Measurements from ENCODE around the gene RCE1.

DNA sequence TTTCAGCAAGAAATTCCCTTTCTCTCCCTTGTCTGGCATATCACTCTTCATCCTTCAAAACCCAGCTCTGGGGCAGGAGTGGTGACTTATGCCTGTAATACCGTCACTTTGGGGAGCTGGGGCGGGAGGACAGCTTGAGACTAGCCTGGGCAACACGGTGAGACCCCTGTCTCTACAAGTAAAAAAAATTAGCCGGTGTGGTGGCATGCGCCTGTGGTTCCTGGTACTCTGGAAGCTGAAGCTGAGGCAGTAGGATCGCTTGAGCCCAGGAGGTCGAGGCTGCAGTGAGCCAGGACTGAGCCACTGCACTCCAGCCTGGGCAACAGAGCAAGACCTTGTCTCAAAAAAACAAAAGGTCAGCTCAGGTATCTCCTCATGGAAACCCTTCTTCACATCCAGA, 1.4 kb upstream of the RCE1 start:
- TF ChIP-seq, protein P1, sequence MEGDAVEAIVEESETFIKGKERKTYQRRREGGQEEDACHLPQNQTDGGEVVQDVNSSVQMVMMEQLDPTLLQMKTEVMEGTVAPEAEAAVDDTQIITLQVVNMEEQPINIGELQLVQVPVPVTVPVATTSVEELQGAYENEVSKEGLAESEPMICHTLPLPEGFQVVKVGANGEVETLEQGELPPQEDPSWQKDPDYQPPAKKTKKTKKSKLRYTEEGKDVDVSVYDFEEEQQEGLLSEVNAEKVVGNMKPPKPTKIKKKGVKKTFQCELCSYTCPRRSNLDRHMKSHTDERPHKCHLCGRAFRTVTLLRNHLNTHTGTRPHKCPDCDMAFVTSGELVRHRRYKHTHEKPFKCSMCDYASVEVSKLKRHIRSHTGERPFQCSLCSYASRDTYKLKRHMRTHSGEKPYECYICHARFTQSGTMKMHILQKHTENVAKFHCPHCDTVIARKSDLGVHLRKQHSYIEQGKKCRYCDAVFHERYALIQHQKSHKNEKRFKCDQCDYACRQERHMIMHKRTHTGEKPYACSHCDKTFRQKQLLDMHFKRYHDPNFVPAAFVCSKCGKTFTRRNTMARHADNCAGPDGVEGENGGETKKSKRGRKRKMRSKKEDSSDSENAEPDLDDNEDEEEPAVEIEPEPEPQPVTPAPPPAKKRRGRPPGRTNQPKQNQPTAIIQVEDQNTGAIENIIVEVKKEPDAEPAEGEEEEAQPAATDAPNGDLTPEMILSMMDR (IDR thresholded peaks at IDR 0.05; ENCODE audit: extremely low read depth in 1 of 2, insufficient read depth in 1 of 2, low read depth in 1 of 2, low read length in 2 of 2): no peak
- TF ChIP-seq POLR2A (IDR thresholded peaks at IDR 0.05; ENCODE audit: low read depth, low read length) (no peak), EZH2 (IDR thresholded peaks at IDR 0.05; ENCODE audit: borderline replicate concordance, low read depth, low read length, severe bottlenecking) (no peak)

All from endothelial cell of umbilical vein (primary cell).